ENCODE measurements around the gene CCDC88C.
A peak's percentile ranks its signal among the peaks of the same experiment; 100 is the strongest.
"Not testable (repeated sequence)": the region's sequence is repeated elsewhere in the genome, so short reads cannot be mapped to it uniquely, and the experiment has no call there.

CCDC88C gene

DNA sequence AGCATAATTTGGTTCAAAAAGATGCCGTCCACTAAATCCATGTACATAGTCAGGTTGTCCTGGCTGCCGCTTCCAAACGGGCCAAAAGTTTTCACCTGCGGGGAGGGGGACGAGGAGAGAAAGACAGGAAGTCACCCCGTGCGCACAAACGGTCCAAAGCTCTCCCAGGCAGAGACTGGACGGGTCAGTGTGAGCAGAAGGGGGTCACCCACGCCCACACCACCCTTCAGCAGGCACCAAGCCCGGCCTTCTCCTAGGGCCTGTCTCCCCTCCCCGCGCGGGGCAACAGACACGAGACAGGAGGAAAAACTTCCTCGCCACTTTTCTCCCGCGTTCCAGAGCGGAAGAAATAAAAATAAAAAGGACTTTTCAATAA lies 888 bp downstream of the CCDC88C start:
- no peak for DNase-seq (ENCODE audit: low spot score)
- no peak for FAIRE-seq

DNA sequence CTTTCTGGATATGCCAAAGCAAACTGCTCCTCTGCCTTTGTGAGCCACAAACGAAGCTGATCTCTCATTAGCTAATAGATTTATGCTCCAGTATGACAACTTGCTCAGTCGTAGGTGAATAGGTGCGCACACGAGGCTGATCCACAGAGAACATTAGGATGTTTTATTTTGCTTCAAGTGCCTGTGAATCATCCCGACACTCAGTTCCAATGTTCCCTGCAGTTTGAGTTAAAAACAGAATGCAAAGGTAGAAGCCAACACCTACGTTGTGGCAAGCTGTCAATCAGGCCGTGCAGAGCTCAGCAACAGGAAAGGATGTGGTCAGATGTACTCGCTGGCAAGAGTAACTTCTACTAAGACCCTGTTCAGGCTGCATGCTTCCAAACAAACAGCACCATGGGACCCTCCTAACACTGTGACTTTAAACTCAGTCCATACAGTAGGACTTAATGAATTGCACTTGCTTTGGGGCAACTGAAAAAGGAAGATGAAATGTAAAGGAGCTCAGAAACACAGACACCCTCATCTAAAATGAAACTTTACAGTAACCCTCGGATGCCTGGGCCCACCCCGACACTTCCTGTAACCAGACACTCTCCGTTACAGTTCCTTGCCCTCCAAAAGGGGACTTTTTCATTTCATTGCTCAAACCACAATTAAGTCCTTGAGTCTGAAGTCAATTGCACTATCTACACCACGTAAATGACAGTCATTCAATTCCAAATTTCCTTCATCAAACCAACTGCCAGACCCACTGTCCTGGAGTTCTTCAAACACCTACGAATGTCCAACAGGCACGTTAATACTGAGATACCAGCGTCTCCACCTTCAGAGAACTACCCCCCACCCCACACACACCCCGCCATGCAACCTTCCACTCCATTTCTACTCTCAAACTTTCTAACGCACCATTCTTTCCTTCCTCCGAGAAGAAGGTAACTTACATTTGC lies 1.6 kb downstream of the CCDC88C start:
- FAIRE-seq: no peak
- peak; percentile 23 for DNase-seq (ENCODE audit: low spot score)

DNA sequence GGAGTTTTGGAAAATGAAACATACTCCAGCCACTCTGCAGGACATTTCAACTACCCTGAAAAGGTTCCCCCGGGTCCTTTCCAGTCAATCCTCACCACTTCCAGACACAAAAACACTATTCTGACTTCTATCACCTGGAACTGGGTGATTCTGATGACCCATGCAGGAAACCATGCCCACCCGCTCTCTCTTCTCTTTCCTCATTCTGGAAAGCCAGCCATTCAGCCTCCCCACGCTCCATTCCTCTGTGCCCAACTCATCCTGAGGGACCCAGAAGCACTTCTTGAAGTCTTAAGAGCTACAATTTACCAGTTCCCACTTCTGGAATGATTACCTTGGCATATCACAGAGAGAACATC lies 3.2 kb downstream of the CCDC88C start:
- no peak for FAIRE-seq
- DNase-seq (ENCODE audit: low spot score): no peak

DNA sequence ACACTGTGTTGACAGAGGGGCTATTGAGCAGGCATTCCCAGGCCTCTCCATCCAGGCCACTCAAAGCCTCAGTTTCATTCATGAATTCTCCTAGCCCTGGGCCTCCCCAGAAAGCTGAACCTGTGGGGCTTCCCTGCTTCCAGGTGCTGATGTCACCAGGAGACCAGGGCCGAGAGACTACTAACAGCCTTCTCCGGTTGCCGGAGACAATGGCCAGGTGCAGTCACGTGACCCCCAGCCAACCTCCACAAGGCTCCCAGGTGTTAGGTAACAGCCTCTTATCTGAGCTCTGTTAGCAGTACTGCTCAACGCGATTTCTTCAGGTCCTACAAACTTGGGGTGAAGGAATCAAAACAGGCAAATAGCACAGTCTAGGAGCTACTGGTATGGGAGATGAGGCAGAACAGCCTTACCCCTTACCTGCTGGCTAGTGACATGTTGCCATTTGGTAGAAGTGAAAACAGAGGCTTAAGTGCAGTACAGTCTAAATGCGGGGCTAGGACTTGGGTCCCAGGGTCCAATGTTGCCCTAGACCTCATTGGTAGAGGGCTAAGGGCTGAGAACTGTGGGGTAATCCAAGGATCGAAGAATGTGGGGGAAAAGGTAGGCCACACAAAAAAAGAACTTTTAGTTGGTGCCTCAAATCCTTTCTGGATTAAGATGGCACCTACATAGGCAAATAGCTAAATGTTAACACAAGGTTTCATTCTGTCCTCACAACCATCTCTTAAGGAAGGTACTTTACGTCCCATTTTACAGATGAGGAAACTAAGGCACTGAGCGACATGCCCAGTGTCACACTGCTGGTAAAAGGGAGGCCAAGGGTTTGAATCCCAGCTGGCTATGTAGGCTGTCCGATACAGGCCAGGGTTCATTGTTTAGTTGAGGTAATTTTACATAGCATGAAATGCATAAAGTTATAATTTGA lies 3.8 kb downstream of the CCDC88C start:
- FAIRE-seq: no peak
- DNase-seq (ENCODE audit: low spot score): no peak

DNA sequence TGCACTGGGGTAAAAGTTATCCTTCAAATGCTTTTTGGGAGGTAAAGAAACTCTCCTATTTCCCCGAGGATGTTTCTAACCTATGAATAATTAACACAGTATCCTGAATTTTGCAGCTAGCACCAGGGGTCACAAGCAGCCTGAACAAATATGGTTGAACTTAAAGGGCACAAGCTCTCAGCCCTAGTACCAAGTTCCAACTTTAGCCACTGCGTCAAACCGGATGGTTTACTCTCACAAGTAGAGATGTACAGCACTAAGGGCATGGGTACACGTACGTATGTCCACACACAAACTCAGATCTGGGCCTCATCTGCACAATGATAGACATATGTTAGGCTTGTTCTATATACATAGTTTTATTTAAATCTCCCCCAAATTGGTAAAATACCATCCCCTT lies 4.7 kb downstream of the CCDC88C start:
- FAIRE-seq: no peak
- DNase-seq (ENCODE audit: low spot score): no peak

DNA sequence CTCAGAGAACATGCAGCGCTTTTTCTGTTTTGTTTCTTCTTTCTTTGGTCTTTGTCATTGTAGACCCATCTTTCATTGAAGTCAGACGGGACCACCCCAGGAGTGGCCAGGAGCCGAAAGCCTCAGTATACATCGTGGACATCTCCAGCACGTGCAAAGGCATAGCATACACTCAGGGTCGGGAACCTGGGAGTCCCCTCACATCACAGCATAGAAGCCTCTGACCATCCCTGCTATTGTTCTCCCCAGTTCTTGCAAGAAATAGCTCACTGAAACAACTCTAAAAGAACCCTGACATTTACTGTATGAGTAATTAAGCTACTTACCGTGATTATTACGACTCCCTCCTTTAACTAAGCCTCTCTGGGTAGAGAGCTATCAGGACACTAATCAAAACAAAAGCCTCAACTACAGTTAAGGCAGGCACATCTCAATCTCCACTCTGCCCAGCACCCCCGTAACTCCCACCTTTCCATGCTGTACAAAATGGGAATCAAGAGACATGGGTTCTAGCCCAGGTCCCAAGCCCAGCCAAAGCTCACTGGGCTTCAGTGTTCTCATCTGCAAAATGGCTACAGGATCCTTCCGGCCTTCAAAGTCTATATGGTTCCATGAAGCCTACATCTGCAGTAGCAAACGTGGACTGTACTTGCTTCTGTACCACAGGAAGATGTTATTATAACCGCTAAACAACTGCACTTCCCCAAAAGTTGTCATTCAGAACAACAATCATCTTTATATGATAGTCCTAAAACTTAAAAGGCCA lies 6.7 kb downstream of the CCDC88C start:
- DNase-seq (ENCODE audit: low spot score) (no peak), FAIRE-seq (no peak)

DNA sequence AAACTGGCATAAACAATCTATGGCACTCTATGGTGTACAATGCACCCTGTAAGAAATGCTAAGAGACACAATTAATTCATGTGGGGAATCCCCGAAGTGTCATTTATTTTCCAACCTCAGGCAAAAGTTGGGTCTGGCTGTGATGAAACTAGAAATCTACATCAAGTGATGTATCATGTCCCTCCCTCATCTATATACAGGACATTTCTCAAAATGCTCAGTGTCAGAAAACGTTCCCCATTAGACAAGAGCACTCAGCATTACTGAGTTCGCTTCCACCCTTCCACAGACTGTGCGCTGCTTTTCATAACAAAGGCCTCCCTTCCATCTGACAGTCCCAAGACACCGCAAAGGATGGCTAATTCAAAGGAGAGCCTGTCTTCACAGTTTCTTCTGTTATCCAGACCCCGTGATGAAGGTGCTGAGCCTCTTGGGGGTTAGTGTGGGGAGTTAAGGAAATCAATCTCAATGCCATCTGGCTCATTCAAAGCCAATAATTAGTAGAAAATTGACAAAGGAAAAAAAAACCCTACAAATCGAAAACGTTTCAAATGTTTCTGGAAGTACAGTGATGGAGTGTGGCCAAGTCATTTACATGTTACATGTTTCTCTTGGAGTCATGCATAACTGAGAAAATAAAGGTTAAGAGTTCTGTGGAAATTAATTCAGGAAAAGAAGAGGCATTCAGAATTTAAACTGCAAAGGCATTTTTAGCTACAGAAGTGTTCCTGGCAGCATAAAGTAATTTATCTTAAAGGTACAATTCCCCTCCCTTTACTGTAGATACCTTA lies 7.5 kb downstream of the CCDC88C start:
- DNase-seq (ENCODE audit: low spot score) (no peak), FAIRE-seq (no peak)

DNA sequence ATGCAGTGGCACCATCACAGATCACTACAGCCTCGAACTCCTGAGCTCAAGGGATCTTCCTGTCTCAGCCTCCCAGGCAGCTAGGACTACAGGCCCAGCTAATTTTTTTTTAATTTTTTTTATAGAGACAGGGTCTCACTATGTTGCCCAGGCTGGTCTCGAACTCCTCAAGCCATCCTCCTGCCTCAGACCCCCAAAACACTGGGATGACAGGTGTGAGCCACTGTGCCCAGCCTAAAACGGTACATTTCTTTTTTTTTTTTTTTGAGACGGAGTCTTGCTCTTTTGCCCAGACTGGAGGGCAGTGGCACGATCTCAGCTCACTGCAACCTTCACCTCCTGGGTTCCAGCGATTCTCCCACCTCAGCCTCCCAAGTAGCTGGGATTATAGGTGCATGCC lies 8.4 kb downstream of the CCDC88C start:
- not testable (repeated sequence) for DNase-seq (ENCODE audit: low spot score); FAIRE-seq

DNA sequence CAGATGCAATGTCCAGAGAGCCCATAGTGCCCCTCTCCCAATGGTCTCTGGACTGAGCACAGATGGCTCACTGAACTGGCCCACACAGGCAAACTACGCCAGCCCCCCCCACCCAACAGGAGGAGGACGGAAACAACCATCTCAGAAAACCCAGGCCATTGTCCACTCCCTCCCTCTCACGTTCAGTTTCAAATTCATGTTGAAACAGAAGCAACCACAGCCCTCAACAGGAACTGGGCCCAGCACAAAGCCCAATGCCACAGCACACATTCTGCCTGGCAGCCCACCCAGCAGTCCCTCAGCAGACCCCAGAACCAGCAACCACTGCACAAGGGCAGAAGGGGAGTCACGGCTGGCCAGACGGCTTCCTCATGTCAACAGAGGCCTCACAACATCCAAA lies 10.6 kb downstream of the CCDC88C start:
- DNase-seq (ENCODE audit: low spot score): no peak
- no peak for FAIRE-seq

DNA sequence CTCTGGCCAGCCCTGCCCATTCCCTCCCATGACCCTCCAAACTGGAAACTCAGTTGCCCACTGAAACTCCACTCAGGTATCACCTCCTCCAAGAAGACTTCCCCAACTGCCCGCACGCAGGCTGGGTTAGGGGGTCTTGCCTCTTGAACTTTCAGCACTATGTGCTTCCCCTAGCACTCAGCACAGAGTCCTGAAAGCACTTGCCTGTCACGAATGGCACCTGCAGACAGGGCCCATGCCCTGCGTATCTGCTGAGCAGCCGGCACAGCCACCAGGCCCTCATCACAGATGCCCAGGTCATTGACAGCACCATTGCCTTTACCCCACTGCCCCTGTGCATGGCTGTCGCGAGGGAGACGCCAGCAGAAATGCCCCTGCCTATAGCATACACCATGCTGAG lies 11.2 kb downstream of the CCDC88C start:
- FAIRE-seq (no peak), DNase-seq (ENCODE audit: low spot score) (no peak)

DNA sequence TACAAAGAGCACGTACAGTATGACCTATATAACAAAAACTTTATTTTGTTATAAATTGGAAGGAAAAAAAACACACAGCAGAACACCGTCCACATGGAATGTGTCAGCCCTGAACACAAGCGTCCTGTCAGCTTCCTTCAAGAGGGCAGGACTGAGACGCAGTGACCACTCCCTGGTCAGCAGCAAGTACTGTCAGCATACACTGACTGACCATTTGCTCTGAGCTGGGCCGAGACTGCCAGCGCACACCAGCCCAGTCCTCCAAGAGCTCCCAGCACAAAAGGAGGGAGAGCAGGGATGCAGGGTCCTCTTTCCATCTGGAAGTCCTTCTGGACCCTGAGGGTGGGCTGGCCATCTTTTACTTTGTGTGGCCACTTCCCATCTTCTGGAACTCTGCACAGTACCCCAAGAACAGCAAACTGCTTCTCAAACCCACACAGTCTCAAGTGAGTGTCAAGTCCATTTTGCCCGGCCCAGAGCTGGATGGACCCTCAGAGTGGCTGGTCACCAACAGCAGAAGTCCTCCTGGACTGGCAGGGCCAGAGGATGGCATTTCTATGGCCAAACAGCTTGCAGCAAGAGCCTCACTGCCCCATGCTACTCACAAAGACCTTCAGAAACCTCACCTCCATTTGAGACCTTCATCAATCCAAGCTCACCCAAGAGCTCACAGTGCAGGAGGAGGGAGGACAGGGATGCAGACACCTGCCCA lies 11.7 kb downstream of the CCDC88C start:
- no peak for FAIRE-seq
- no peak for DNase-seq (ENCODE audit: low spot score)

DNA sequence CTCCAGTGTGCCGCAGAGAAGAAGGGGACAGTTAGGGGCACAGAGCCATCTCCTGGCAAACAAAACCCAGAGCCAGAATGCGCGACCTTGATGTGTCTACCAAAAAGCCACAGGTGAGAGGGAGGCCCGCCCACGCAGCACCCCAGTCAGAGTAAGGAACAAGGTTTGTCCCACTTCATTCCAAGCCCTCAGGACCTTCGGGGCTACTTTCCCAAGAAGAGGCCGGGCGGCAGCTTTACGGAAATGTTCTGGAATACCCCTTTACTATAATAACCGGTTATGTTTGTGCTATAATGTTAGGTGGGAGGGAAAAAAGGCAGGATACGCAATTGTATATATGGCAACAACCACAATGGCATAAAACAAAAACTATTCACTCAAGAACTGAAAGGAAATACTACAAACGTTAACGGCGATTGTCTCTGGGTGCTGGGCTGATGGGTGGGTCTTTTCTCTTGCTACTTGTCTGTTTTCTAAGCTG lies 12.3 kb downstream of the CCDC88C start:
- no peak for DNase-seq (ENCODE audit: low spot score)
- no peak for FAIRE-seq

DNA sequence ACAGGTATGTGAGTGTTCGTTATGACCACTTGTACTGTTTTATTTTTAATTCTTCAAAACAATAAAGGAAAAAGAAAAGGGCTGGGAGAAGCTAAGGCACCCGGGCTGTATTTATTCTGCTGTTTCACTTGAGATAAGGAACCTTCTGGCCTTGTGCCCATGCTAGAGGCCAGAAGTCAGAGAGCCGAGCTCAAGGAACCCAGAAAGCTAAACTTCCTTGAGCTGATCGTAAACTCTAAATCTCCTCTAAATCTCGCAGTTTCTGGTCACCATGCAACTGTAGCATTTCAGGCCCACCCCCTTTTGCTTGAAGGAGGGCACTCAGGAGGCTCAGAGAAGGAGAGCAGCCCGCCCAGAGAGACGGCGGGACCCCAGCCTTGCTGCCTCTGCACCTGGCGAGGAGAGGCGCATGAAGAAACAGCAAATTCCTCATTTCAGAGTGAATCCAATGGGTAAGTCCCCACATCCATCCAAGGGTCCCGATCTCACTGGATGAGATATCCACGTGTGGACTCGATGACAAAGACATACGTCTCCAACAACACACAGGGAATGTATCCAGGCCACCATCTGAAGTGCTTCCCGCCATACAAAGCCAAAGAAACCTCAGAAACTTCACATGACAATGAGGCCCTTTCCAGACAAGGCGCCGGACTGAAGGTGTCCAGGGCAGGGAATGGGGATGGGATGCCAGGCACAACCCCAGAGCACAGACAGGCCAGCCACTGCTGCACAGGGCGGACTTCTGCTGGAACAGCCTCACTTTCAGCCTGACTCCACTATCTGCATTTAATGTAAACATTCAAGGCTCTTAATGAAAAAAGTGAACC lies 14.6 kb downstream of the CCDC88C start:
- FAIRE-seq (no peak), DNase-seq (ENCODE audit: low spot score) (no peak)

DNA sequence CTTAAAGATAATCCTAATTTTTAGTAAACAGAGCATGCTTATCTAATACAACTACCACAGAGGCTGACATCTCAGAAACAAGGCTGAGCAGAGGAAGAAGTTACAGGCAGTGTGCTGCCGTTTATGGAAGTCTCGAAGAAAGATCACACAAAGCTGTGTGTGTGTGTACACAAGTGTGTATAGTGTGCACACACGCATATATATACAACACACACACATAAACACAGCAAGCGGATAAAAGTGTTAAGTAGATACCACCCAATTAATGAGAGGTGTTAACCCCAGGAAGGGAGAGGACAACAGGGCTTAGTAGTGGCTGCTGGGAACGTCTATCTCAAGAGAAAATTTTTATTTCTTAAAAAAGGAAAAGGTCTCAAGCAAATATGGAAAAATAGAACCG lies 15.3 kb downstream of the CCDC88C start:
- DNase-seq (ENCODE audit: low spot score): no peak

DNA sequence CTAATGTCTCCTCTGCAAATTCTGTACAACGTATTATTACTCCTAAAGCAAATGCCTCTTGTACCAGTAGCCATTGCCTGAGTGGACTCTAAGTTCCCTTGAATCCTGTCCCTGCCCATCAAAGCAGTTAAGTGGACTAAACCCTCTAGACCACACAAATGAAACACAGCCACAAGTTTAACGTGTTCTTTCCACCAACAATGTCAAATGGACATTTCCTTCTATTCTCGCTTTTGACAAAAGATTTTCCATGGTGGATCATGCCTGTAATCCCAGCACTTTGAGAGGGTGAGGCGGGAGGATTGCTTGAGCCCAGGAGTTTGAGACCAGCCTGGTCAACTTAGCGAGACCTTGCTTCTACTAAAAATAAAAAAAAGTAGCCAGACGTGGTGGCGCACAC lies 15.9 kb downstream of the CCDC88C start:
- DNase-seq (ENCODE audit: low spot score) (no peak), FAIRE-seq (no peak)

More for the DNA sequence above, 15.3 kb downstream of the CCDC88C start:
- no peak for FAIRE-seq

DNA sequence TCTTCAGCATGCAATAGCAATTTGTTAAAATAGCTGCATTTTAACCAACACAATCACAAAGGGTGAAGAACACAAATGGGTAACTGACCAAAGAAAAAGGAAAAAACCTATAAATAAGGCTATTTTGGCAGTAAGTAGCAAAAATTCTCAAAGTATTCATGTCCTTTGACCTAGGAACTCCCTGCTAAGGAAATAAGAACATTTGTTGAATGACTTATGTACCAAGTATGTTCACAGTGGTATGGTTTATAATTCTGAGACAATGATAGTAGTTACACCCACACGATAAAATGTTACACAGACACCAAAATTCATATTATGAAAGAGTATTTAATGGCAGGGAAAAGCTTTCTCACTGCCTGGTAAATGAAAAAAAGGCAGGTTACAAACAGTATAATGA lies 16.9 kb downstream of the CCDC88C start:
- FAIRE-seq: no peak
- no peak for DNase-seq (ENCODE audit: low spot score)

DNA sequence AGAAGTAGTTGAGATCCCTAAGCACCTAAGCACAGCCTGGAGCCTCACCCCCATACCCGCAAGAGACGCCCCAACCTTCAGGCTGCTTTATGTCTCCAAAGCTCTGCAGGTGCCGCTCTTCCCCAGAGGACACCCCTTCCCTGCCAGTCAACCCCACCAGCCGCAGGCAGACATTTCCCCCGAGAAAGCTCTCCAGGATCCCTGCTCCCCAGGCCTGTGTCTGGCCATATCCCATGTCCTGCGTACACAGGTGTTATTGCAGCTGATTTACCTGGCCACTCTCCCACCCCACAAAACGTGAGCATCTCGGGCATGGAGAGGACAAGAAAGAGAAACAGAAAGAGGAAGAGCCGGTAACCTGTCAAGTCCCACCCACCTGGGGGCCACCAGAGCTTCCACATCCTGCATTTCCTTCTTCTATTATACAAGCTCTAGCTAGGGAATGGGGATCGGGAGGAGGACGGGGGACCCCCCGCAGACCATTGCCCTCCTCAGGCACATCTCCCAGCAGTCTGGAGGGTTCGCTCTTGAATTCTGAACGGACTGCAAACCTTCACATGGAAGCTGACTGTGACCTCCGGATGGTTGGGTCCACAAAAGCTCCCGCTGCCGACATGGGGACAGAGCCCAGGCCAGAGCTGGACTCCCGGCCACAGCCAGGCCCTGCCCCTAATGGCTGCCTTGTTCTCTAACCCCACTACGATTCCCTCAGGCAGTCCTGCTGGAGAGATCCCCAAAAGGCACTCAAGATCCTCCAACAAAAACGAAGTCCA lies 17.6 kb downstream of the CCDC88C start:
- DNase-seq (ENCODE audit: low spot score) (no peak), FAIRE-seq (no peak)

DNA sequence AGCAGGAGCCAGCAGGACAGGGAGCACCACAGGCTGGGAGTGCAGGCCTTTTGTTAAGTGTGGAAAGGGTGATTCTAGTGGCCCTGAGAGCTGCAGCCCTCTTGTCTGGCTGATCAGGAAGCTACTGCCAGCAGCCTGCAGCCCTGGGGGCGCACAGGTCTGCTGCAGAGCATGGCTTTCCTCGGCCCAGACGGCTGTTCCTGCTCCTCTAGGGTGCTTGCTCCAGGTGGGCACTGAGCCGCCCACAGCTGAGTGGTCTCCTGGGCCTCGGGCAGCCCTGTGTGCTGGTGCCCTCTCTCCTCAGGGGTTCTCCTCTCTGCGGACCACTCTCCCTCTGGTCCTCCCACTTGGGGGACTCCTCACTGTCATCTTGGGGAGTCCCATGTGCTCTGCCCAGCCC lies 18.9 kb downstream of the CCDC88C start:
- DNase-seq (ENCODE audit: low spot score) (no peak), FAIRE-seq (no peak)
